Cardiac septum (tissue), 1 donor: ENCODE measurements around the gene C1orf116. TPM values are rescaled to one million over a fixed set of nuclear protein-coding genes. Genes with fewer than 3 reads are reported as not detected.

Experiments used
- DNase-seq: peaks from one replicate; pipeline ENCODE4 v3.0.0-alpha.2; 2020; ENCODE audit warnings: low spot score
- intact Hi-C: fragments of 100-400 bp; cut with DNase I; formaldehyde crosslinking; loops from one replicate; pipeline ENCODE4 v1.14.0; 2022
- total RNA-seq: library from RNA; stranded (reverse); fragmentation: NEBNext Ultra II Directional; extraction: Animal tissue kit (Norgen Biotek cat#: 25700); gene quantifications from one replicate; pipeline ENCODE4 v1.2.1, GENCODE V29; 2021
- donor health status: DM: no; HTN: no; CAD: no.

C1orf116 gene
- total RNA-seq, 1 donor from 2014 or later, result 0.70 TPM

GRCh38 chr1:207007352-207008033, 25.1 kb downstream of the C1orf116 start:
- DNase-seq, result no peak
- intact Hi-C loops, result no loop called here

DNA sequence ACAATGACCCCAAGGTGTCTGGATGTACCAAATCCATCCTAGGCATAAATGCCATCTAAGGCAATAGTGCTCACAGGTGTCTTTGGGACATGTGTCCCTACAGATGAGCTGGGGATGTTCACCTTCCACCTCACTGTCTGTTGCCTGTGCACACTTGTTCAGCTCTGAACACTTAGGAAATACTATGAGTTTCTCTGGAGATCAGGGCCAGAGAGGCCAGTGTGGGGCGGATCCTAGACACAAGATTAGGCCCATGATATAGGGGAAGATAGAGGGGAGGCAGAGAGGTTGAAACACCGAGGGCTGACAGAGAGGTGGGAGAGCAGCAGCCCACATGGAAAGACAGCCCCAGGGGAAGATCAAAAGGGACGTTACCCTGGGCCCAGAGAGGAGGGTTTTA, 25.6 kb downstream of the C1orf116 start:
- intact Hi-C loops, result no loop called here
- no peak for DNase-seq

GRCh38 chr1:207006083-207006482, 26.5 kb downstream of the C1orf116 start:
- no peak for DNase-seq
- intact Hi-C loops, result no loop called here

DNA sequence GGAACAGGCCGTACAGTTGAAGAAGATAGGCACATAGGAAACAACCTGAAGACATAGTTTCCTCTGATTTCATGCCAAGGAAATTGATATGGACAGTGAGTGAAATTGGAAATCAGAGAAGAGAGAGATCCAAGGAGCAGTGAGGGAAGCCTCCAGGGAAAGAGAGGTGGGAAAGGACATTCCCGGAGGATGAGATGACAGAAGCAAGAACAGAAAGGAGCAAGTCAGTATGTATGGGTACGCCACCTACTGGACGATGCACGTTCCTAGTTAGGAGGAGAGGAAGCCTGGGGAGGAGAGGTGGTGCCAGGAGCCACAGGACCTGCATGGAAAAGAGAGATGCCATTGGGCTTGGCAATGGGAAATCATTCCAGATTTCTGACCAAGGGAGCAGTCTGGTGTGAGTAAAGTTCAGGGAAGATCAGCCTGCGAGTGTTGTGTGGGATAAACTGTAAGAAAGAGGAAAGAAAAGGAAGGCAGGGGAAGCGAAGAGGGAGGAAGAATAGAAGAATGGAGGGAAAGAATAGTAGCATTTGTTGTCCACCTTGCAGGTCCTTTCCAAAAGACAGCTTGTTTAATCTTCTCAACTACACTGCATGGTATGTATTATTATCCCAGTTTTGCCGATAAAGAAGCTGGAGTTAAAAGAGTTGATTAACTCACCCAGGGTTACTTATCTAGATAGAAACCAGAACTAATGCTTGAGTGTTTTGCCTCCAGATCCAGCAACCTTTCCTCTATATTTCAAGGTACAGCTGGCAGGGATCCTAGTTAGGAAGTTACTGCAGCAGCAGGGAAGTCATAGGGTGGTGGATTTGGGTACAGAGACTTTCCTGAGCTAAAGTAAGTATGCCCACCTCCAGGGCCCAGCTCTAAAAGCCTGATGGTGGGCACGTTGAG, 27.4 kb downstream of the C1orf116 start:
- no peak for DNase-seq
- intact Hi-C loops, result no loop called here

DNA sequence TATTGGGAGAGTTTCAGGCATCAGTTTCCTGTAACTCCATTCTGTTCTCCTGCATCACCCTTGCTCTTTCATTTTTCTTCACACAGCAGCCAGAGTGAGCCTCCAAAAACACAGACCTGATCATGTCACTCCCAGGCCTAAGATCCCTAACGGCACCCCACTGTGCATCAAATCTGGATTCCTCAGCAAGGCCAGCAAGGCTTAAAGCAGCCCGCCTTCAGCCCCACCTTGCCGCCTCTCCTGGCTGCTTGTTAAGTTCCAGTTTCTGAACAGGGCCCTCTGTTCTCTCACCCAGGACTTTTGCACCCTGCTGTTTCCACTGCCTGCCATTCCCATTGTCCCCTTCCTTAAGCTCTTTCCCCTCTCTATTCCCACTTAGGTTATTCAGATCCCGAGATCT, 29.3 kb downstream of the C1orf116 start:
- no peak for DNase-seq
- intact Hi-C loops, result no loop called here

DNA sequence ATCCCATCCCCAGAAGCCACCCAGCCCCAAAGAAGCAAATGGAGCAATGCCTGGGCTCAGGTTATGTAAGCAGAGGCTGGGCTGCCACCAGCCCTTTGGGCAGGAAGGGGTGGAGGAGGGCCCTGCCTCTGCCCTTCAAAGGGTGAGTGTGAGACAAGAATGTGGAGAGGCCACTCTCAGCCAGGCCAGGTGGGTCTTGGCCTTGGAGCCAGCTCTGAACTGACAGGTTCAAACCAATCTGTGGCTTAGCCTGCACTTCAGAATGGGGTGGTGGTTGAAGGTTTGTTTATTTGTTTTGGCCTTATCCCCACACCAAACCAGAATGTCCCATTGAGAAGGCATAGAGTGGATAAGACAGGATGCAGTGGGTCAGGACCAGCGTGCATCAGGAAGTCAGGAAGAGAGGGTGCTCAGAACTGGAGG, 29.8 kb downstream of the C1orf116 start:
- intact Hi-C loops, result no loop called here
- no peak for DNase-seq

DNA sequence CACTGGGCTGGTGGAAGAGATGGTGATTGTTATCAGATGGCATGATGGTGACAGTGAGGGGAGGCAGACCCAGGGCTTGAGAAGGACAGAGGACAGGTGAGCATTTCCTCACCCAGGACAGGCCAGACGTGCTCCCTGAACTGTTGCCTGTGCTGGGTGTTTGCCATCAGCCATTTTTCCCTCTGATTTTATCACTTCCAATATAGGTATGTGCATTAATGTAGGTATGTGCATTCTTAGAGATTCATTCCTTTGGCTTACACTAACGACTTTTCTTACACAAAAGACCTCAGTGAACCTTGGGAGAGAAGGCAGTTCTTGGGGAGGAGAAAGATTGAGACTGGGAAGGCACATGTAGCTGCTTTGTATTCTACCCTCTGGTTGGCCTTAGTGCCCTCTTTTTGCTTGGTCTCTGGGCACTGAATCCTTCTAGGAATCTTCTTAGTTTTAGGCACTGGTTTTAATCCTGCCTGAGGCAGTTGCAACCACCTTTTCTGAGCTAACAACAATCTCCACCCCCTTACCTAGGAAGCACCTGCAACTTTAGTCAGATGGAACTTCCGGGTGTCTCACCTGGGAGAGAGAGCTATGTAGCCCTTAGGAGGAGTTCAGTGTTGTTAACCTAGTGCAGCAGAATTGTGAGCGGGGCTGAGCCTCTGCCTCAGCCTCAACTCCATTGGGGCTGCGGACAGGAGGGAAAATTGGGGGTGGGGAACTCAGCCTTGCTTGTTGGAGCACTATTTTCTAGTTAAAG, 30.9 kb downstream of the C1orf116 start:
- intact Hi-C loops, result no loop called here
- DNase-seq, result no peak

GRCh38 chr1:207000651-207001291, 31.8 kb downstream of the C1orf116 start:
- intact Hi-C loops, result no loop called here
- DNase-seq, result no peak

DNA sequence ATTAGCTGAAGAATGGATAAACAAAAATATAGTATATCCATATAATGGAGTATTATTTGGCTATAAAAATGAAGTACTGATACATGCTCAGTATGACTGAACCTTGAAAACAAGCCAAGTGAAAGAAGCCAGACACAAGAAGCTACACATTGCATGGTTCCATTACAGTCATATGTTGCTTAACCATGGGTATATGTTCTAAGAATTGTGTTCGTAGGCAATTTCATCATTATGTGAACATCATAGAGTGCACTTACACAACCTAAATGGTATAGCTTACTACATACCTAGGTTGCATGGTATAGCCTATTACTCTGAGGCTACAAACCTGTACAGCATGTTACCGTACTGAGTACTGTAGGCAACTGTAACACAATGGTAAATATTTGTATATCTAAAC, 33.7 kb downstream of the C1orf116 start:
- intact Hi-C loops, result no loop called here
- DNase-seq, result no peak

DNA sequence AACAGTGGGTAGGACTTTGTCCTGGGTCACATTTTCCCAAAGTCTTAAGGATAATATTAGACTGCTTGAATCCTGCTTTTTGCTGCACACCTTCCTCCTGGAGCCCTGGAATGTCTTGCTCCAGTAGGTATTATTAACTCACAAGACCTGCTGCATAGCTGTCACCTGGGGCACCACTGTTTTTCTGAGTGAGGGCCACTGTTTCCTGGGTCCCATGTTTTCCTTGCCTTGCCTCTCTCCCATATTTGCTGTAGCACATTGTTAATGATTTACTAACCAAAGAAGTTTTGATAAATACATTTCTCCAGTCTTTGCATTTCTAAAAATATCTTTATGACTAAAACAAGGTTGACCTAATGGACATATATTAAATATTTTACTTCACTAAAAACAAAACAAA, 39.8 kb downstream of the C1orf116 start:
- DNase-seq, result no peak
- intact Hi-C loops, result no loop called here

GRCh38 chr1:206987873-206988272, 44.7 kb downstream of the C1orf116 start:
- DNase-seq, result no peak
- intact Hi-C loops, result no loop called here

DNA sequence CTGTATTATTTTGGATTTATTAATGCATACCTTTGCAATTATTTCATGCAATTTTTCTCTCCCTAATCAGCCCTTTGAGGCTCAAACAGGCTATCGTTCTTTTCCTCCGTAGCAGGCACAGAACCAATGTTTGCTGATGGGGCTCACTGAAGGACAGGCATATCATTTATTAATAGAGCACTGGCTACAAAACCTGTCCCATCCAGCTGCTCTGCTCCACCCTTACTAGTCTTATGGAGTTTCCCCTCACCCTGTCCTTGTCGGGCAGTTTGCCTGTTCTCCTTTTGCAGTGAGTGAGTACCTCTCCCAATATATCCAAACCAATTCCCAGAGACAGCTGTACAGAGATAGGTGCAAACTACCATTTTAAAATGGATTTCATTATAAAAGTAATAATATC, 45.7 kb downstream of the C1orf116 start:
- DNase-seq, result no peak
- intact Hi-C loops, result no loop called here

DNA sequence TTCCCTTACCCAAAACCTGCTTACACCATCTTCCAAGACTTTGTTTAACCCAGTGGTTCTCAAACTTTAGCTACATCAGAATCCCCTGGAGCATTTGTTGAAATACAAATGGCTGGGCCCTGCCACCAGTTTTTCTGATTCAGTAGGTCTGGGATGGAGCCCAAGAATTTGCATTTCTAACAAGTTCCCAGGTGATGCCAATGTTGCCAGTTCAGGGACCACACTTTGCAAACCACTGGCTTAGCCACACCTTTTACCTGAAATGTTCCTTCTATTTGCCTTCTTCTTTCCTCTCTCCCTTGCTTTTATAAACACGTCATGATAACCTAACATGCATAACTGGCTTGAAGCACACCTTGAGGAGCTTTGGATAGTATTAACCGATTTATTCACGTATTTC, 46.2 kb downstream of the C1orf116 start:
- DNase-seq, result no peak
- intact Hi-C loops, result no loop called here

- intact Hi-C loops, result no loop called here
- no peak for DNase-seq
Observed at GRCh38 chr1:206985162-206985749, 47.3 kb downstream of the C1orf116 start.

DNA sequence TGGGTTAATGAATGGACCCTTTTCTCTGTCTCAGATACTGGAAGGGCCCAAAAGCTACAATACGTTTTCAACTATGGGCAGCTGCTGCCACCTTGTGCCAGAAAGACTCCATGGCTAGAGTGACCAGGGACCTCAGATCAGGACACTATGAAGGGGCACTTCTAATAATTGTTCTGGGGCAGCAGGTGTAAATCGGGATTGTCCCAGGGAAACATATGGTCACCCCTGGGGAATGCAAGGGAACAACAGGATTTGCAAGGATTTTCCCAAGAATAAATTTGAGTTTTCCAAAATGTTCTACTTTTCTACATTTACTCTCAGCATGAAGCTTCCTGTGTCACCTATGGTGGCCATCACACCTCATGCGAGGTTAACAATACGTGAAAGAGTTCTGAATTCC, 50.3 kb downstream of the C1orf116 start:
- DNase-seq, result no peak
- intact Hi-C loops, result loop anchor here (2.0 to 5.0 kb wide), 2 partner anchors 47 to 350 kb away; no protein-coding TSS in a partner anchor

GRCh38 chr1:206979379-206980043, 53.0 kb downstream of the C1orf116 start:
- intact Hi-C loops, result loop anchor here (5.0 kb wide), 1 partner anchor 347 kb away; no protein-coding TSS in a partner anchor
- DNase-seq, result no peak

DNA sequence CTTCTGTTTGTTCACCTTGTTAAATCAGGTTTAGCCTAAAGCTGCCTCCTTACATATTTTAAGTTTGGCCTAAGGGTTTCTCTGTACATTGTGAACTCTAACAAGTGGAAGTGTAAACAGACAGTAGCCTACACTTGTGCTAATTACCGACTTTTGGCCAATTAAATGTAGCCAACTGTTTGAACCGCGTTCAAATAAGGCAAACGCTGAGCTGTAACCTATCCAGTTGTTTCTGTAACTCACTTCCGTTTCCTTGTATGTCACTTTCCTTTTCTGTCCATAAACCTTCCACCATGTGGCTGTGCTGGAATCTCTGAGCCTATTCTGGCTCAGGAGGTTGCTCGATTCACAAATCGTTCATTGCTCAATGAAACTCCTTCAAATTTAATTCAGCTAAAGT, 54.3 kb downstream of the C1orf116 start:
- intact Hi-C loops, result no loop called here
- no peak for DNase-seq

- DNase-seq, result no peak
- intact Hi-C loops, result no loop called here
Observed at GRCh38 chr1:206975306-206975705, 57.2 kb downstream of the C1orf116 start.

DNA sequence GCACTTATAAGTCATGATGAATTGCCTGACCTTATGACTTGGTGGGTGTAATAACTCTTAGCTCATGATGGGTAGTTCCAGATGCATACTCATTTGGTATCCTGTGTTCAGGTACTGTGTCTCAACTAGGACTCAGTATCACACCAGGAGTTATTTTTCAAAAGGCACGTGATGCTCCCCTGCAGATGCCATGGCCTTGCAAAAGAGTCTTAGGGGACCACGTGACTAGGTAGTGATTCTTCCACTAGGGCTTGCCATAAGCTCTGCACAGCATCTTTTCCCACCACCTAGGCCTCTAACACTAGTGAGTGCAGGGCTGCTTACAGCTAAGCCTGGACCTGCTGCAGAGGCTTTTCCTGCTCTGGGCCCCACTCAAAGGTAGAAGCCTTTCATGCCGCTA, 58.4 kb downstream of the C1orf116 start:
- intact Hi-C loops, result no loop called here
- no peak for DNase-seq
